ENCODE results near the gene GPR68.
"Not testable (repeated sequence)": the region's sequence is repeated elsewhere in the genome, so short reads cannot be mapped to it uniquely, and the experiment has no call there.

Gene GPR68

DNA sequence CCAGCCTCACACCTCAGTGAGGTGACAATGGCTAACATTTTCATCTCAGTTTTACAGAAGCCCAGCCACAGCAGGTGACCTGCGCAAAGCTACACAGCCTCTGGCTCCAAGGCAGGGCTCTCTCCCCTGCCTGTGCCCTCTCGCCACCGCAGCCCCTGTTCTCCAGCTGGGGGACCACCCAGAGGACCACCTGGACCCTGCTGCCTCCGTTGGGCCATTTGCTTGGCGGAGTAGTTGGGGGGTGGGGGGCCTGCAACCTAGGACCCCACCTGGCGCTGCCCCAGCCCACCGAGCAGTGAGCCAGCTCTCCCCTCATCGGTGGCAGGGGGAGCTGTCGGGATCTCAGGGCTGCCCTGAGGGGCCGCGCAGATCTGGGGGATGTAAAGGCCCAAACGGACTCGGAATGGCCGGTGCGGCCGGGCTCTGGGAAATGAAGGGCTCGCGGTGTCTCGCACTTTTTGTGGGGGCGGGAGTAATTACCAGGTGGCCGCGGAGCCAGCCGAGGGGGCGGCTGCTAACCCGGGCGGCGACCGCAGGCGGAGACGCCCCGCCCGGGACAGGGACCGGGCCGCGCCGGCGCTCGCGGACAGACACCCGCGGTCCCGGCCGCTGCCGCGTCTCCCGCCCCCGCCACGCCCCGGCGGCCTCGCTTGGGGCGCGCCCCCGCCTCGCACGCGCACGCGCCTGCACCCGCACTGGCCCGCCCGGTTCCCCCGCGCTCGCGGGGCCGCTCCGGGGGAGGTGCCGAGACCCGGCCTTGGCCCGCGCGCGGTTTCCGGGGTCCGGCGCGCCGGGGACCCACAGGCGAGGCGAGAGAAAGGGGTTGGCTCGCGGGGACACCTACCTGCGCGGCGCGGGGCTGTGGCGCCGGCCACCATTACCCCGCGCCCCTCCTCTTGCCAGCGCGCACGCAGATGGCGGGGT lies 8.6 kb upstream of the GPR68 start:
- peak in 1 of 2 experiments; percentile 66 for DNase-seq

DNA sequence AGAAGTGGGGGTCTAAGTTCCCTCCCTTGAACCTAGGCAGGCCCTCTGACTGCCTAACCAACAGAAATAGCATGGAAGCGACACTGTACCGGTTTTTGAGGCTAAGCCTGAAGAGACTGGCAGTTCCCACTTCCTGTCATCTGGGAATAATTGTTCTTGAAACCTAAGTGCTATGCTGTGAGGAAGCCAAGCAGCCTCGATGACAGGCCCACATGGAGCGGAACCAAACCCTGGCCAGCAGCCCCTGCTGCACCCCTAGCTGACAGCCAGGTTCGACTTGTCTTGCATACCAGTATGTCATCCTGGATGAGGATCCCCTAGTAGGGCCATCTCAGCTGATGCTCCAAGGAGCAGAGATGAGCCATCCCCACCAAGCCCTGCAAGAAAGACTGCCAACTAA lies 6.4 kb upstream of the GPR68 start:
- DNase-seq, result no peak

DNA sequence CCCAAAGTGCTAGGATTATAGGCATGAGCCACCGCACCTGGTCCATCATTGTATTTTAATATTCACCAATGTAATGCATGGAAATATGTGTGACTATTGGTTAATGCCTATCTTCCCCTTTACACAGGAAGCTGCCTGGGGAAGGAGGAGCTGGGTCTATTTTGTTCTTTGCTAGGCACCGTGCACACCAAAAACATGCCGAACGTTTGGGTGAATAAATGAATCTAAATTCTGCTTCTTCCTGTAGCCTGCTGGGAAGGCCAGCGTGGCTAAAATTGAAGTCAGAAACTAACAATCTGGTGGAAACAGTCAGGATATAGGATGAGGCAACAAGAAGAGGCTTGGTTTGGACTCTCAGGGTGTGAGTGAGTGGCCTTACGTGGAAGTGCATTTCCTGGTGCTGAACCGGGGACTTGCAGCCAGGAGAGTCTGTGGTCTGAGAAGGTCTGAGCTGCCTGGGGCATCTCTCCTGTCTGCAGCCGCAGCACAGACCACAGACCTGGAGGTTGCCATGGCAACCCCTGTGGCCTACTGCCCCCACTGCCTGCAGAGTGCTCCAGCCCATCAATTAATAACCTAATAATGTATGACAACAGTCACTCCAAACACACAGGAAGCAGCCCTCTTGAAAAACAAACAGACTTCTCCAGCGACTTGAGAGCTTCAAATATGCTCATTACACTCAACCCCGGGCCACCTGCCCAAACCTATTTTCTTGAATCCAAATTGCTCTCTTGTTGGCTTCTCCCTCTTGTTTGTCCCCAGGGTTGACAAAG lies 5.5 kb upstream of the GPR68 start:
- no peak for DNase-seq

DNA sequence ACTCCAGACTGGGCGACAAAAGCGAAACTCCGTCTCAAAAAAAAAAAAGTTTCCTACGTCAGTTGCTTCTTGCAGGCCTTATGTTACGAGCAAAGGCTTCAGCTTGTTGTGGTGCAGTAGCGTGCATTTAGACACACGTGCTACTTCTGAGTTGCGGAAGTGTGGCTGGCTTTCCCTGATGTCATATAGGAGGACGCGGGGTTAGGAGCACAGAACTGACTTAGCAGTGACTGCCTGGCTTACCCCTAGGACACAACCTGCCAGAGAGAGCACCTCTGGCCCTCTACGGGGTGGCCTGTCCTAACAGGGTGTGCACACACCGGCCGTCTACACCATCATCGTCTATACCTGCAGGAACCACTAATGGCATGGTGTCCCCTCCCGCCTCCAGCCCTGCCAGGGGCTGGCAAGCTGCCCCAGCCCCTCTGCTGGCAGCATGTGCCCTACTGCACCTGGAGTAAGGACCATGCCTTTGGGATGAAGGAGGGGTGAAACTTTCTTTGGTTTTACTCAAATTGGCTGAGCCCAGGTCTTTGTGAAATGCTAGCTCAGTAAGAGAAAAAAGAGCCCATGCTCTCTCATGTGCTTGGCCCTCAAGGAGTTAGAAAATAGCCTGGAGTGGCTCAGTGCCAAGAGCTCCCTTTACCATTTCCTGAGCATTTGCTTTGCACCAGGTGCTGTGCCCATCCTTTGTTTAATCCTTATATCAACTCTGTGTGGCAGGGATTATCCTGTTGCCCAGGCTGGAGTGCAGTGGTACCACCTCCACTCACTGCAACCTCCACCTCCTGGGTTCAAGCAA lies 1.7 kb upstream of the GPR68 start:
- DNase-seq, result no peak

DNA sequence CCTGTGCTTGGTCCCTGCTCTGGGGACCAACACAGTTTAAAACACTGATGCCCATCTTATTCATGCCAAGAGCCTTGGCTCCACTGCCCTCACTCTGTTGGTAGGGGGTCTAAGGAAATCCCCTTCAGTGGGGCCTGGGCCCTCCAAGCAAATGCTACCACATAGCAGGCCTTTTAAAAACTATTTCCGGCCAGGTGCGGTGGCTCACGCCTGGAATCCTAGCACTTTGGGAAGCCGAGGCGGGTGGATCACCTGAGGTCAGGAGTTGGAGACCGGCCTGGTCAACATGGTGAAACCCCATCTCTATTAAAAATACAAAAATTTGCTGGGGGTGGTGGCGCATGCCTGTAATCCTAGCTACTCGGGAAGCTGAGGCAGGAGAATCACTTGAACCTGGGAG lies 1.1 kb upstream of the GPR68 start:
- DNase-seq, result not testable (repeated sequence)

DNA sequence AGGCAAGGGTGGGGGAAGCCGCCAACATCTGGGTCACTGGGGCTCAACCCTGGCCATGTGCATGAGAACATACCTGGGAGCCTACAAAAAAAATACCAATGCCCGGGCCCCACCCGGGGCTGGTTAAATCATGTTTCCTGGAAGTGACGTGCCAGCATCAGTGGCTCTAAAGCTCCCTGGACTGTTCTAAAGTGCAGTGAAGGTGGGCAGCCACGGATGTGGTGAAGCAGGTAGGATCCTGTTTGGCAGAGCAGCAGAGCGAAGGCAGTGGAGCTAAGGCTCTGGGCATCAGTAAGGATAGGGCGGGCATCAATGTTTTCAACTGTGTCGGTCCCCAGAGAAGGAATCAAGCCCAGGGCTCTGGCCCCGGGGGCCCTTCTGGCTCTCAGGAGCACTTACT lies 525 bp upstream of the GPR68 start:
- no peak for DNase-seq

DNA sequence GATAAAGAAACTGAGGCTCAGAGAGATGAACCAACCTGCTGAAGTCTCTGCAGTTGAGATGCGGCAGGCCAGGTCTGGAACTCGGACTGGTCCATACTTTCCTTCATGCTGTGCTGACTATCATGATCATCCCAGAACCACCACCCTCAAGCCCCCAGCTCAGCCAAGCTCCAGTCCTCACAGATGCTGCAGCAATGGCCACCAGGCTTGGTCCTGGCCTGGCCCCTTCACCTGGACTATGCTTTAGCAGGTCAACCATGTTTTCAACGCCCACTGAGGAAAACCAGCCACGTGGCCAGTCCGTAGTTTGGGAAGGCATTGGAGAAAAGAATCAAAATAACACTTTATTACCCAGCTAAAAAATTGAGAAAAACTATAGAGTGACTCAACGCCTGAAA lies 1.4 kb downstream of the GPR68 start:
- DNase-seq, result no peak

DNA sequence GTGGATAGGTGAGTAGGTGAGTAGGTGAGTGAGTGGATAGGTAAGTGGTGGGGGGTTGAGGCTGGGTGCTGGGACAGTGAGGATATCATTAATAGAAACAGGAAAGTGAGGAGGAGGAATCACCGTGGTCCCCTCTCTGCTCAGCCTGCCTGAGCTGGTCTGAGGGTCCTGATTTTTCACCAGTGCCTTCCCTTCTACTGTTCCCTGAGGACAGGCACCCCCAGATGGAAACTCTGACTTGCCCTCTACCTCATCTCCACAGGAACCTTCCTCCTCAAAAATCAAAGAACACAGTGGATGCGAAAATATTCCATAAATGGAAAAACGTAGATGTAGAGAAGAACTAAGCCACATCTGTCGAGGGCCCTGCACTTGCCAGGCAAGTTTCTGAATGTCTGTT lies 1.9 kb downstream of the GPR68 start:
- no peak for DNase-seq

DNA sequence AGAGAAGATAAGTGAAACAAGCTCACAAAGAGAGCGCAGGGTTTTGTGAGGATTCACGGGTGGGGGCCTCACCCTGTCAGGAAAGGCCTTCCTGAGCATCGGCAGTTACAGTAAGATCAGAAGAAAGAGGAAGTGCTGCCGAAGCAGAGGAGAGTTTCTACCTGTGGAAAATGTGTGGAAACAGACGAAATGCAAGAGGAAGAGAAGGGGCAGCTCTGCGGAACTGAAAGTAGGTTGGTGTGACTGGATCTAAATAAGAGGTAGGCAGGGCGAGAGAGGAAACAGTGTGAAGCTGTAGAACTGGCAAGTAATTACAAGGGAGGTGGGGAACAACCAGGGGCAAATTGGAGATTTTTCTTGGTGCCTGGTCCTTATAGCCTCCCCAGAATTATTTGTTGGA lies 2.6 kb downstream of the GPR68 start:
- DNase-seq, result no peak

DNA sequence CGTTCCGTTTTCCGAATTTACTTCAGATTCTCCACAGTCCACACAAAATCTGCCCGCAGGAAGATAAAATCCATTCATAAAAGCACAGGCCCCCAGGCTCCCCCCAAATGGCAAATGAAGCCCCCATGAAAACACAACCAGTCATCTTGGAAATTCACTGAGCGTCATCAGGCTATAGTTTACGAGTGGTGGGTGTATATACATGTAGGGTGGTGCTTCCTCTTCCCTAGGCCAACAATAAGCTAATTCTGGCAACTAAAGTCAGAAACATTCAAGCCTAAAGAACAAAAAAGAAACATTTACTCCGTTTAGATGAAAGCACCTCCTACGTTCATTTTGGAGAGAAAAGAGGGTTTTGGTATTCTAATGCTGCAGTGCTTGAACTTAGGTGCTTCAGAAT lies 5.8 kb downstream of the GPR68 start:
- no peak for DNase-seq

DNA sequence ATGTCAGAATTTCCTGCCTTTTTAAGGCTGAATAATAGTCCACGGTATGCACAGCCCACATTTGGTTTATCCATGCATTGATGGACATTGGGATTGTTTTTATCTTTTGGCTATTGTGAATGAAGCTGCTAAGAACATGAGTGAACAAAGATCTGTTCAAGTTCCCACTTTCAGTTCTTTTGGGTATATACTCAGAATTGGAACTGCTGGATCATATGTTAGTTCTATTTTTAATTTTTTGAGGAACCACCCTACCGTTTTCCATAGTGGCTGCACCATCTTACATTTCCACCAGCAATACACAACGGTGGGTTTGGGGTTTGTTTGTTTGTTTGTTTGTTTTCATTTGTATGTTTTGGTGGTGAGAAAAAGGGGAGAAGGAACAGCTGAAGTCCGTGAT lies 6.4 kb downstream of the GPR68 start:
- no peak for DNase-seq

DNA sequence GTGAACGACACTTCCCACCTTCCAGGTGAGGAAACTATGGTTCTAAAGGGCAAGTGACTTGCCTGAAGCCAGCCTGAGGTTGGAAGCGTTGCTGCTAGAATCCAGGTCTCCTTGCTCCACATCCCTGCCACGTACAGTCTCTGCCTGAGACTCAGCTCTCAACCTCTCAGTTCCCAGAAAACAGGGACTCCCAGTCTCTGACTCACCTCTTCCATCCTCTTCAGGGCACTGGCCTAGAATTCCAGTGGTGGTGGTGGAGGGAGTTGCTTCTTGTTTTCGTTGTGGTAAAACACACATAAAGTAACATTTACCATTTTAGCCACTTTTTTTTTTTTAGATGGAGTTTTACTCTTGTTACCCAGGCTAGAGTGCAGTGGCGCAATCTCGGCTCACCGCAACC lies 7.3 kb downstream of the GPR68 start:
- DNase-seq, result no peak

DNA sequence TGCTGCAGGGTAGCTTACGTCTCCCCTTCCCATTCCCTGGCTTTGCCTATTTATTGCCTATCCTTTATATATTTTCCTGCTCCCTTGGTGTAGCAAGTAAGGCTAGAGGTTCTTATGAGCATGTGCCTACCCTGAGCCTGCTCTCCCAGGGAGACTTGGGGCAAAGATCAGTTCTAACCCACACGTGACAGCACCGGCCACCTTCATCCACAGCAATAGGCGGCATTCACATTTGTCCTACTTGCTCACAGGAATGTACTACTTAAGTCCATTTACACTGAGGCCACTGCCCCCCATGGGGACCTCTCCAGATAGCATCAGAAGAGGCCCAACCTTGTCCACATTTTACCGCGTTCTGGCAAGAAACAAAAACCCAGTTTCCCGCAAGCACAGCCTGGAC lies 8.7 kb downstream of the GPR68 start:
- no peak for DNase-seq

DNA sequence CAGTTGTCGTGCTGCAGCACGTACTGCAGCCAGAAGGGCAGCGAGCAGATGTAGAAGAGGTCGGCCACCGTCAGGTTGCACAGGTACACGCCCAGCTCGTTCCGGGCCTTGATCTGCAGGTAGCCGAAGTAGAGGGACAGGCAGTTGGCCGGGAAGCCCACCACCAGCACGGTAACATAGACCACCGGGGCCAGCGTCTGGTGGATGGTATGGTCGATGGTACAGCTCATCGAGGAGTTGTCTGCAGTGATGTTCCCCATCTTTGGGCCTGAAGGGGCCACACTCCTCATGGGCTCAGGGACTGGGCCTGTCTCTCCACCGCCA lies 9.8 kb downstream of the GPR68 start:
- DNase-seq, result no peak

DNA sequence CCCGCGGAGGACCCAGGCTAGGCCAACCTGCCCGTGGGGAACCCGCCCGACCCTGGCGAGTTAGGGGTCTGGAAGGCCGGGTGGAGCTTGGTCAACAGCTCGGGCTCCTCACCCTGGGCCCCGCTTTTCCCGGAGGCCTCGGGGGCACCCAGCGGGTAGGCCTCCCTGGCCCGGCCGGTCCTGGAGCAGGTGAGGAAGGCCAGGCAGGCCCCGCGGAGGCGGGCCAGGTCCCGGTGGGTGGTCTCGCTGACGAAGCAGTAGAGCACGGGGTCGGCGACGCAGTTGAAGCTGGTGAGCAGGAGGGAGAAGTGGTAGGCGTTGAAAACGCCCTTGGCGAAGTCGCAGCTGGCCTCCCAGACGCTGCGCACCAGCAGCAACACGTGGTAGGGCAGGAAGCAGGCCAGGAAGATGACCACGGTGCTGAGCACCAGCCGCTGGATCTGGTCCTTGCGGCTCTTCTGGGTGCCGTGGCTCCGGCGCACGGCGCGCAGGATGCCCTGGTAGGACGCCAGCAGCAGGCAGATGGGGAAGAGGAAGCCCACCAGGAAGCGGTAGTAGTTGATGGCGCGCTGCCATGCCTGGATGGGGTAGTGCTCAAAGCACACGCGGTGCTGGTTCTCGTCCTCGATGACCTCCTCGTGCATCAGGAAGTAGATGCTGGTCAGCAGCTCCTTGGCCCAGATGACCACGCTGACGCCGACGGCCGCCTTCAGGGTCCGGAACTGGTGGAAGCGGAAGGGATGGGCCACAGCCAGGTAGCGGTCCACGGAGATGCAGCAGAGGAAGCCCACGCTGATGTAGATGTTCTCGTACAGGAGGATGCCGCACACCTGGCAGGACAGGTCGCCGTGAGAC lies 10.3 kb downstream of the GPR68 start:
- DNase-seq, result no peak

DNA sequence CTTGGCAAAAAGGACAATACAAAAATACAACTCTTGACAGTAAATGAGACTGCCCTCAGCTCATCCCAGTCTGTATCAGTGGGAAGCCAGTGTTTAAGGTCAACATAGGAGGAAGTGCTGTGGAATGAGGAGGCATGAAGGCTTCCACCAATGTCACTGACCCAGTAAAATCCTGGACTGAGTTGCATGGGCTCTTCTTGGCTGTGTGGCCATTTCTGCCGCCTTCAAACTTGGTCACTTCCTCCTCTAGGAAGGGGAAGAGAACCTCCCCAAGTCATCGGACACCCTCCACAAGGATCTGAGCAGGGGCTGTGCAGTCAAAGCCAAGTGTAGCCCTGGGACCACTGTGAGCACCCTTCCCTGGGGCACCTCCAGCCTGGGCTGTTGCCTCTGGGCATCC lies 11.9 kb downstream of the GPR68 start:
- no peak for DNase-seq

DNA sequence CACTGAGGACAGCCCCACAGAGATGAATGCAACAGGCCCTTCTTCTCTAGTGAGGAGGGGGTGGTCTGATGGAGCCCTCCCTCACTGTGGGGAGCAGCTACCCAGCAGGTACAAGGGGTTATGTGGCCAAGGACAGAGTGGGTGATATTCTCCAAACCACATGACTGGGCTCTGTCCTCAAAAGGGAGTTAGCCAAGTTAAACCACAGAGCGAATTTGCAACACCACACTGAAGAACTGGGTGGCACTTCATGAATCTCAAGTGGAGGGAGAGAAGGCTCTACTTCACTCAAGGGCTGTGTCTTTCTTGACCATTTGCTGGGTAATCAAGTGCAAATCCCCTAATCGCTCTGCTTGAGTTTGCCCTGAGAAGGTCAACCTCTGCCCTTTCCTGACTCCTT lies 12.5 kb downstream of the GPR68 start:
- no peak for DNase-seq

DNA sequence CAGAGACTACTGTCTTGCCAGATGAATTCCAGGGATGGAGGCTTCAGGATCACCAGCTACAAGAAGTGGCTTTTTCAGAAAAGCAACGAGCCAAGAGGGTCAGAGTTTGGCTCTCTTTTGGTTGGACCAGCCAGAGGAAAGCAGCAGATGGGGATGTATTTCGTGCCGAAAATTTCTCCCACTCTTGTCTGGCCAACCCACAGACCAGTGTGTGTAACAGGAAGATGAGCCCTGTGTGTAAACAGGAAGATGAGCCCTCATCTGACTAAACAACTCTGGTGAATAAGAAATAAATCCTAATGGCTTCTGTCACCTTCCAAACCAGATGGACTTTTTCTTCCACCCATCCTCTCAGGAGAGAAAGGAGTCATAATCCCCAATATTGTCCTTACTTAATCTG lies 13.1 kb downstream of the GPR68 start:
- DNase-seq, result no peak

DNA sequence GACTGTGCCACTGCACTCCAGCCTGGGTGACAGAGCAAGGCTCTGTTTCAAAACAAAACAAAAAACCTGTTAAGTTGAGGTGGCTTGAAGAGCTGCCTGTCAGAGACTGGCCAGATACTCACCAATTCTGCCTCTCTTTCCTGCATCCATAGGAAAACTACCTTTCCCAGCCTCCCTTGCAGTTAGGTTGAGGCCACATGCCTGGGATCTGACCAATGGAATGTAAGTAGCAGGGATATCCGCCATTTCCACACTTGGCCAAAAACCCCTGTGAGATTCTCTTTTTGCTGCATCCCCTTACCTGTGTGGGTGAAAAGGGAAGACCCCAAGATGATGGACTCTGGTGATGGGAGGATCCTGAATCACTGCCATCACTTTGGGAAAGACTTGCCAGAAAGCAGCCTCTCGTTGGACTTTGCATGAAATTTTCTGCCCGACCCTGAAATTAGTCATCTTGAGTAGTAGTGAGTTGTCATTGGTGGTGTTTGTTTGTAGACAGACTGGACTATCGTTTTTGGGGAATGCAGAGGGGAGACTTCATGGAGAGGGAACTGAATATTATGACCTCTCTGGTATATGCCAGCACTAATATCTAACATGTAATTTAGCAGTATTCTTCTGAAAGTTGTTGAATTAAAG lies 14.0 kb downstream of the GPR68 start:
- peak in 1 of 2 experiments; percentile 23 for DNase-seq

DNA sequence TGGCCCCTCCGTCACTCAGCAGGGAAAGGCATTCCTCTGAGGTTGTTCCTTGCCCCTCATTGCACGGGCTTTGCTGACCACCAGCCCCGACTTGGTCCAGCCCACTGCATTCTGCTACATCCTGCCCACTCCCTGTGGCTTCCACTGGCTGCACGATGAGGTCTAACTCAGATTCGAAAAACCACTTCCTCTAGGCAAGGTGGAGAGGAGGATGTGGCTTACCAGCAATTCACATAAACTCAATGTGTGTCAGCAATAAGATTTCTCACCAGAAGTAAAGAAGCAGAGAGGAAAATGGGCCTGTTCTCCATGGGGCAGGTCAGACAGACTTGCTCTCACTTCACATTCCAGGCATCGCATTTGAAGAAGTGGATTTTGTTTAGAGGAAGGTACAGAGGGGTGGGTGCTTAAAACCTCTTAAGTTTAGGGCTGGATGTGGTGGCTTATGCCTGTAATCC lies 14.7 kb downstream of the GPR68 start:
- DNase-seq, result no peak

DNA sequence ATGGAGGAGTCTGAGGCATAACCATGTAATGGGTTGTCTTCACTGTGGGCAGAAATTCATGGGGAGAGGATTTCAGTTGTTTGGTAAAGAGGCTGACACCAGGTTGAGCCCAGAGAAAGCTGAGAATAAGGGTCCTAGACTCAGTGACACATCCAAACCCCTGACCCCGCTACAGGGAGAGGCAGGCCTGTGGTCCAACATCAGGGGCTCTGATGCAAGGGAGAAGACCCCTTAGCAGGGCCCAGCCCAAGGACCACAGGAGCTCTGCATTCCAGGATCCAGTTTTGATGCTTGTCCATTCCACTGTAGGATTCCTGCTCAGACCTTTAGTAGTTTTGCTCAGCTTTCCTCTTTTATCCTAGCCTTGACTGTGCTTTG lies 15.5 kb downstream of the GPR68 start:
- DNase-seq, result no peak

Measured in NCI-H526 (cell line).